SU-DHL-6 (cell line): ENCODE results near the gene GYPA.
"Not testable (repeated sequence)": the region's sequence is repeated elsewhere in the genome, so short reads cannot be mapped to it uniquely, and the experiment has no call there.

Source experiments
- H2AFZ ChIP-seq: fragments of 200-600 bp; sonication (generic); 2 replicates; pipeline ENCODE4 v1.6.1; 2014; ENCODE audit warnings: low read depth, mild to moderate bottlenecking, moderate library complexity, mixed read lengths, antibody characterized with exemption, low read length; ENCODE audit not compliant: severe bottlenecking
- H3F3A ChIP-seq: fragments of 200-600 bp; shearing (Covaris generic); 2 replicates; pipeline ENCODE4 v1.6.0; 2016; ENCODE audit warnings: antibody characterized with exemption, mild to moderate bottlenecking; ENCODE audit not compliant: insufficient read depth
- H3K27ac ChIP-seq: fragments of 200-600 bp; sonication (generic); 2 replicates; pipeline ENCODE4 v1.5.1; 2016; ENCODE audit warnings: low read depth, mild to moderate bottlenecking, low read length, moderate library complexity, mixed read lengths
- H3K27me3 ChIP-seq: fragments of 200-600 bp; sonication (generic), shearing (Covaris generic); 2 replicates; pipeline ENCODE4 v1.6.0; 2014; ENCODE audit warnings: mild to moderate bottlenecking, low read length
- H3K36me3 ChIP-seq: fragments of 200-600 bp; sonication (generic); 2 replicates; pipeline ENCODE4 v1.6.1; 2014; ENCODE audit warnings: mild to moderate bottlenecking, low read length, mixed read lengths
- H3K4me2 ChIP-seq: fragments of 300-600, 200-600 bp; shearing (Covaris generic), sonication (generic); 2 replicates; pipeline ENCODE4 v1.6.0; 2014; ENCODE audit warnings: low read length, low read depth, mild to moderate bottlenecking; ENCODE audit not compliant: poor library complexity, severe bottlenecking
- H3K4me3 ChIP-seq: fragments of 200-600 bp; sonication (generic); 2 replicates; pipeline ENCODE4 v1.5.1; 2014; ENCODE audit warnings: antibody characterized with exemption, low read length, mild to moderate bottlenecking, mixed read lengths; ENCODE audit not compliant: insufficient read depth, poor library complexity, severe bottlenecking
- H3K79me2 ChIP-seq: fragments of 200-600 bp; sonication (generic); 2 replicates; pipeline ENCODE4 v1.6.1; 2014; ENCODE audit warnings: mild to moderate bottlenecking, low read length, moderate library complexity; ENCODE audit not compliant: insufficient read depth
- H3K9ac ChIP-seq: fragments of 200-600 bp; sonication (generic); 2 replicates; pipeline ENCODE4 v1.7.0; 2014; ENCODE audit warnings: mild to moderate bottlenecking, low read length
- H3K9me2 ChIP-seq: fragments of 200-600 bp; sonication (generic); replicated peaks from 2 replicates; pipeline ENCODE4 v1.6.1; 2014; ENCODE audit warnings: low read length; ENCODE audit not compliant: insufficient read depth
- H3K9me3 ChIP-seq: fragments of 200-600 bp; sonication (generic); 2 replicates; pipeline ENCODE4 v1.6.1; 2014; ENCODE audit warnings: low read length, mixed read lengths; ENCODE audit not compliant: insufficient read depth
- H4K20me1 ChIP-seq: fragments of 200-600 bp; sonication (generic); 2 replicates; pipeline ENCODE4 v1.6.1; 2014; ENCODE audit warnings: low read depth, mild to moderate bottlenecking, antibody characterized with exemption, low read length, moderate library complexity, mixed read lengths
- EZH2phosphoT487 ChIP-seq: fragments of 200-600 bp; sonication (generic), shearing (Covaris generic); conservative IDR thresholded peaks from 2 replicates; pipeline ENCODE4 v1.6.1; 2018; ENCODE audit warnings: mild to moderate bottlenecking, antibody characterized with exemption, low read length, moderate library complexity, mixed read lengths
- TF ChIP-seq, protein P1 (sequence below): fragments of 200-600 bp; sonication (generic); IDR thresholded peaks from one replicate; pipeline ENCODE4 v1.5.1; 2017; ENCODE audit warnings: antibody characterized with exemption, mild to moderate bottlenecking, low read length, moderate library complexity; ENCODE audit not compliant: insufficient read depth, poor library complexity, severe bottlenecking

The GYPA gene

DNA sequence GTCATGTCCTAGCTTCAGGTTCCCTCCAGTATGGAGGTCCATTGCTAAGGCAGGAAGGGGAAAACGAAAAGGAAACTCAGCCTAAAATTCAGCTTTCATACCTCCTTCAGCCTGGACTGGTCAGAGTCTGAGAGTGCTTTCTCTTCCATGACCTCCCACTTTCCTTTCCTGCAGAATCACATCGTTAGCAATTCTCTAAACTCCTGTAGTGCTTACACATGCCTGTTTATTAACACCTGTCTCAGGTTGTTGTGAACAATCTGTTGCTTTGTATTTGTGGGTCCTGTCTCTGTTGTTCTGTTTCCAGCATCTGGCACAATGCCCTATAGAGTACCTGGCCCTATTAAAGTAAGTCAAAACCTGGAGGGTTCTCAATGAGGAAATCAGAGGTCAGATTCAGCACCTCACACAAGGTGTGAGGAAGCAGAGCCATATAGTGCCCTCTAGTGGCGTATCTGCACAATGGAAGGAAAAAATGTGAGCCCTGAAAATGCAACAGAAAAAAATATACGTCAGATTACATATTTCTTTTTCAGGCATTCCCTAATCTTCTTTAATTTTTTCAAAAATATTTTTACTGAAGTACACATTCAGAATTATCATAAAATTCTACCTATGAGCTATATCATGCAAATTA is 2.3 kb upstream of the GYPA start:
- not testable (repeated sequence) for H3K9ac ChIP-seq, H3K27me3 ChIP-seq, H2AFZ ChIP-seq, H3K9me2 ChIP-seq, H4K20me1 ChIP-seq, H3K36me3 ChIP-seq, H3K4me2 ChIP-seq, H3K27ac ChIP-seq, H3K4me3 ChIP-seq, H3K79me2 ChIP-seq, H3K9me3 ChIP-seq, H3F3A ChIP-seq
- TF ChIP-seq, protein P1, sequence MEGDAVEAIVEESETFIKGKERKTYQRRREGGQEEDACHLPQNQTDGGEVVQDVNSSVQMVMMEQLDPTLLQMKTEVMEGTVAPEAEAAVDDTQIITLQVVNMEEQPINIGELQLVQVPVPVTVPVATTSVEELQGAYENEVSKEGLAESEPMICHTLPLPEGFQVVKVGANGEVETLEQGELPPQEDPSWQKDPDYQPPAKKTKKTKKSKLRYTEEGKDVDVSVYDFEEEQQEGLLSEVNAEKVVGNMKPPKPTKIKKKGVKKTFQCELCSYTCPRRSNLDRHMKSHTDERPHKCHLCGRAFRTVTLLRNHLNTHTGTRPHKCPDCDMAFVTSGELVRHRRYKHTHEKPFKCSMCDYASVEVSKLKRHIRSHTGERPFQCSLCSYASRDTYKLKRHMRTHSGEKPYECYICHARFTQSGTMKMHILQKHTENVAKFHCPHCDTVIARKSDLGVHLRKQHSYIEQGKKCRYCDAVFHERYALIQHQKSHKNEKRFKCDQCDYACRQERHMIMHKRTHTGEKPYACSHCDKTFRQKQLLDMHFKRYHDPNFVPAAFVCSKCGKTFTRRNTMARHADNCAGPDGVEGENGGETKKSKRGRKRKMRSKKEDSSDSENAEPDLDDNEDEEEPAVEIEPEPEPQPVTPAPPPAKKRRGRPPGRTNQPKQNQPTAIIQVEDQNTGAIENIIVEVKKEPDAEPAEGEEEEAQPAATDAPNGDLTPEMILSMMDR = peak; percentile 24

DNA sequence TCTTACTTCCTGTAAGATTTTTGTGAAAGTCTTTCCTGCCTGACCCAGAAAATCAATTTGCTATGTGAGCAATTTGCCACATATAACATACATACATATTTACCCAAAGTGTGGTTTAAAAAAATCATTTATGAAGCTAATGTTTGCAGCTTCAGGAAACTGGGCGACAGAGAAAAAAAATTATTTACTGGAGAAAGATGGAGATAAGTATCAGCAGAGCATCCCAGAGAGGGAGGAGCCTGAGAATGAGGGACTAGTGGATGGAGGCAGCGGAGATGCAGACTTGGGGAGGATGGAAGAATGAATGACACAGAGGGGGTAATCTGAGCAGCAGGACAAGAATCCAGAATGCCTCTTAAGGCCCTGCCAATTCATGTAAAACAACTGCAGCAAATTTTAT is 975 bp upstream of the GYPA start:
- no peaks in the 10 kb centered on the region for H3K9me3 ChIP-seq
- H3K9ac ChIP-seq = no peak overlapping the region
- H4K20me1 ChIP-seq = no peaks in the 10 kb centered on the region
- H3K79me2 ChIP-seq = no peaks in the 10 kb centered on the region
- no peak overlapping the region for H3K27ac ChIP-seq
- no peaks in the 10 kb centered on the region for H3K9me2 ChIP-seq
- no peak overlapping the region for H3K4me2 ChIP-seq
- H3K27me3 ChIP-seq = no peaks in the 10 kb centered on the region
- H3F3A ChIP-seq = no peaks in the 10 kb centered on the region
- no peak overlapping the region for H3K4me3 ChIP-seq
- TF ChIP-seq, protein P1 = no peak
- TF ChIP-seq EZH2phosphoT487 = no peak
- no peak overlapping the region for H2AFZ ChIP-seq
- no peaks in the 10 kb centered on the region for H3K36me3 ChIP-seq

DNA sequence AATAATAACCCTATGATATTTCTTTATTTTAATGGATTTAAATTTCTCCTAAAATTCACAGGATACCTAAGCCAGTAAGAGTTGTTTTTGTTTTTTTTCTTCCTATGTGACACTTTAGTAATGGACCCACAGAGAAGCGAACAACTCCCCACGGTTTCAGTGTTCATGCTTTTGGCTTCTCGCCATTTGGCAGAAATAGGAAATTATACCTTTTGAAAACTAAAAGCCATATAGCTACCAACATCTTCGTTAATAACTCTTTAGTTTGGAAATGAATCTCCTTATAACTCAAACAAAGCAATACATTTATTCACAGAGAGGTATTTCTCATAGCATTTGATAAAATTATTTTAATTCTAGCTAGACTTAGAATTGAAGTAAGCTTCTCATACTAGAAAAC is 527 bp downstream of the GYPA start:
- H3K4me3 ChIP-seq, H3K9me3 ChIP-seq, H3F3A ChIP-seq, H3K79me2 ChIP-seq, H3K27ac ChIP-seq, H3K27me3 ChIP-seq, H3K9ac ChIP-seq, H3K9me2 ChIP-seq, H3K4me2 ChIP-seq, H2AFZ ChIP-seq, H4K20me1 ChIP-seq, H3K36me3 ChIP-seq: not testable (repeated sequence)

DNA sequence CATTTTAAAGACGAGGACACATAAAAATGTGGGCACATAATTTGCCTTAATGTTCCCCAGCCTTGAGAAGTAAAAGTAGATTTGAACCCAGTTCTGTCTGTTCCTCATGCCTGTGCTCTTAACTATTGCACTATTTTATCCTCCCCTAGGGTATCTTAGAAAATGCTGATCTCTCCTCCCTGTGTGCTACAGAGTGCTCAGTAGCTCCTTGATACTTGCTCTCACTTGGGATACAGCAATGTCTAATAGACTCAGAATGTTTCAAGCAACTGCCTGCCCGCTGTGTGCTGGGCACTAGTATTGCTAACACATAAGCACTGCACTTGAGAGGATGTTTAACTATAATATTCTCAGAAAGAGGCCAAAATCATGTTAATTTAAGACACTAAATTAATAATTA is 971 bp downstream of the GYPA start:
- H3K36me3 ChIP-seq, H3K4me3 ChIP-seq, H3K9me3 ChIP-seq, H3K79me2 ChIP-seq, H3K9me2 ChIP-seq, H4K20me1 ChIP-seq, H3K4me2 ChIP-seq, H3F3A ChIP-seq, H3K27me3 ChIP-seq, H3K27ac ChIP-seq, H3K9ac ChIP-seq, H2AFZ ChIP-seq: not testable (repeated sequence)

DNA sequence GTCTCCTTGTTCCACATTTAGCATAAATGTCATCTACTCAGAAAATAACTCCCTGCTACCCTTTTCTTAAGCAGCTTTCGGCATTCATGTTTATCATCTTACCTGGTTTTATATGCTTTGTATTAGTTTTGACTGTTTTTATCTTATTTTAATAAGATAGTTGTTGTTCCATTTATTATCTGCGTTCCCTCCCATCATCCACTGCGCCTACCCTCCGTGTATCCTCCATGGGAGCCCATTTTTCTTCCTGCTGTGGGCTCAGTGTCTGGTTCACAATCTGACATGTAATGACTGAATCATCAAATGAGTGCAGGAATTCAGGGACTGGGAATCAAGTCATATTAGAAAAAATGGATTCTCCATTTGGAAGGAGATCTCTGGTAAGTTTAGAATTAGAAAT is 2.3 kb downstream of the GYPA start:
- not testable (repeated sequence) for H3K27me3 ChIP-seq, H3K9me2 ChIP-seq, H3K4me2 ChIP-seq, H3K79me2 ChIP-seq, H2AFZ ChIP-seq, H3K36me3 ChIP-seq, H3K9me3 ChIP-seq, H3K9ac ChIP-seq, H3F3A ChIP-seq, H4K20me1 ChIP-seq, H3K4me3 ChIP-seq, H3K27ac ChIP-seq

DNA sequence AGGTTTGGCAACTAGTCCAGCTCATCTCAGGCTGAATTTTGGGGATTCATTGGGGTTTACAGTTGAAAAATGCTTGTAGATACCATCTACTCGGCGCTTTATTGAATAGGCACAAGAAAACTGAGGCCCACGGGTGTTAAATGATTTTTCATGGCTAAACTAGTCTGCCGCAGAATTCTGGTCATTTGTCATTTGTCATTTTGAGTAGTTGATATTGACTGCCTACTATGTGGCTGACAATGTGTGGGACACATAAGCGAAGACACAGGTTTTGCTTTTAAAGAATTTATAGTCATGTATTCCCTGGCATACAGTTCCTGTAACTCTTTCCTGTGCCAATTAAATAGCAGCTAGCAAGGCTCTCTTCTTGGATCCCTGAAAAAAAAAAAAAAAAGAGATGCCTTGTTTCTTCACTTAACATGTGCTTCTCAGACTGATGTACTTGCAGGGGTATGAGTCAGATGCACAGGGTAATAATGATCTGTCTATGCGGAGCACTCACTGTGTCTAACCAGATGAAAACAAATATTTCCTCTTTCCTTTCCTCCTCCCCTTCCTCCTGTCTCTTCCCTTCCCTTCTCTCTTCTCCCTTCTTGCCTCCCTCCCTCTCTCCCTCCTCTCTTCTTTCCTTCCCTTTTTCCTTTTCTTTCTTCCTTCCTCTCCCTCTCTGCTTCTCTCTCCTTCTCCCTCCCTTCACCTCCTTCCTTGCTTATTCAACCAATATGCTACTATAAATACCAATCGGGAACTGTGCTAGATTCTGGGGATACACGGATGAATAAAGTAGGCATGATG is 3.2 kb downstream of the GYPA start:
- H3K4me3 ChIP-seq, H3K27ac ChIP-seq, H3K79me2 ChIP-seq, H3K9ac ChIP-seq, H3K36me3 ChIP-seq, H4K20me1 ChIP-seq, H3K9me2 ChIP-seq, H3K9me3 ChIP-seq, H3K4me2 ChIP-seq, H3F3A ChIP-seq, H2AFZ ChIP-seq, H3K27me3 ChIP-seq: not testable (repeated sequence)
